HG03280 (cell line): Measurements from ENCODE around the gene CHPF.

Experiments used
- ATAC-seq: cut with Tn5 transposase; IDR thresholded peaks from one replicate; pipeline ENCODE4 v1.9.1; 2021; ENCODE audit warnings: mild to moderate bottlenecking, moderate library complexity; ENCODE audit not compliant: unreplicated experiment

CHPF gene

DNA sequence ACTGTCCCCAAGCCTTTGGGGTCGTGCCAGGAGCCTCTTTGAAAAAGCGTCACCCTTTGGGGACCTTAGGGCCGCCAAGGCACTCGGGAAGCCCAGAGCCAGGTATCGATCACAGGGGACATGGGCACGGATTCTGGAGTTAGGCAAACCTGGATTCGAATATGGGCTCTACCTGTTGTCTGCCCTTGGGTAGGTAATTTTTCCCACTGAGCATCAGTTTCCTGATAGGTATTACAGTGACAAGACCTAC lies 9.5 kb upstream of the CHPF start:
- no peak for ATAC-seq

DNA sequence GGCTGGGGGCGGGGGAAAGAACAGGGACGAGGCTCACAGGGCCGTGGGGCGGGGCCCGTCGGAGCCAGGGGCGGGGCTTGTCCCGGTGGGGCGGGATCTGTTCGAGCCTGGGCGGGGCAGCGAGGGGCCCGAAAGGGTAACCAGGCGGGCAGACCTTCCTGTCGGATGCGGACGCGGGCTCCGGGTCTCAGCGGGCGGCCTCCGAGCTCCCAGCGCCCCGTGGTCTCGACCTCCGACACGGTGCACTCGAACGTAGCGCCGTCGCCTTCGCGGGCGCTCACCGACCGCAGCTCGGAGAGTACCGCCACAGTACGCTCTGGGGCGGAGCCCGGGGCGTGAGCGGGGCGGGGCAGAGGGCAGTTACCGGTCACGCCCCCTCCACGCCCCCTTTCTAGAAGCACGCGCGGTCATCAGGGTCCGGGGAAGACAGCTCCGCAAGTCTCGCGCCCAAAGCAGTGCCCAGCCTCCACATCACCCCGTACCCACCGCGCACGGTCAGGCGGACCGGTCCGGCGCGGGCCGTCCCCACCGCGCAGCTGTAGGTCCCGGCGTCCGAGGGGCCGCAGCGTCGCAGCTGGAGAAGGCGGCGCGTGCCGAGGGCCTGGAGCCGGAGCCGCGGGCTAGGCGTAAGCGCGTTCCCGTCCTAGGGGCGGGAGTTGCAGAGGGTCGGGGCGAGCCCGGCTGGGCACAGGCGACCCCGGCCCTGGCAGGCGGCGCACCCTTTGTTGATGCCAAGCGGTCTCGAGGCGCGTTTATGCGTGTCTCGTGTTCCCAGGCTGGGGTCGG lies 9.0 kb upstream of the CHPF start:
- ATAC-seq, result peak; percentile 74

DNA sequence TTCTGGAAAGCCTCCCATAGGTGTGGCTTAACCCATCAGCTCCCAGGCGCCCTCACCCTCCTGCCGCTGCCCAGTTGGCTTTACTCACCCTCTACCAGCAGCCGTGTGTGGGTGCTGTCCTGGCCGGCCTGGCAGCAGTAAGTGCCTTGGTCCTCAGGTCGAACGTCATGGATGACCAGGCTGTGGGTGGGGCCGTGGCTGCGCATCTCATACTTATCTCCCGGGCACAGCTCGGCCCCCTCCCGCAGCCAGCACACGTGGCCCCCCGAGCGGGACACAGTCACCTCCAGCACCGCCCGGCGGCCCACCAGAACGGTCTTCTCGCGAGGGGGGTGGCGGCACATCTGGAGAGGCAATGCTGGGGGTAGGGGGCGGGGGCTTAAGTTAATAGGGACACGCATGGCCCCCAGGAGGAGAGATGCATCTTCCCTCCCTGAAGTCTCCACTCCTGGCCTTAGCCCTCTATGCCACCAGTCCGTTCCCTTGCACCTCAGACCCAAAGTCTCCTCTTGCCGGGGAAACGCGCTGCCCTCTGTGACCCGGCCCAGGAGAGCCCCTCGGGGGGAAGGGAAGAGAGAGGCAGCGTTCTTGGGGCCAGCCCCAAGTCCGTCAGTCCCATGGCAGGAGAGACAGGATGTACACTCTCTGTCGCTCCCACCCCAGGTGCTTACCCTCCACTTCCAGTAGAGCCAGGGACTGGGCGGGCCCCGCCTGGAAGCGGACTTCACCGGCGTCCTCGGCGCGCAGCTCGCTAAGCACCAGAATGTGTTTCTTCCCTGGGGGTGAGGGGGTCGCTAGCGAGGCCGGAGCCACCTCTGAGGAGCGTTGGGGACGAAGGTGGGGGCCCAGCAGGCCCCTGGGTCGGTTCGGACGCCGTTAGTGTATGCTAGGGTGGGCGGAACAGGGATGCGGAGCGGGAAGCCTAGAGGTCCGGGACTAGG lies 8.1 kb upstream of the CHPF start:
- peak; percentile 11 for ATAC-seq

DNA sequence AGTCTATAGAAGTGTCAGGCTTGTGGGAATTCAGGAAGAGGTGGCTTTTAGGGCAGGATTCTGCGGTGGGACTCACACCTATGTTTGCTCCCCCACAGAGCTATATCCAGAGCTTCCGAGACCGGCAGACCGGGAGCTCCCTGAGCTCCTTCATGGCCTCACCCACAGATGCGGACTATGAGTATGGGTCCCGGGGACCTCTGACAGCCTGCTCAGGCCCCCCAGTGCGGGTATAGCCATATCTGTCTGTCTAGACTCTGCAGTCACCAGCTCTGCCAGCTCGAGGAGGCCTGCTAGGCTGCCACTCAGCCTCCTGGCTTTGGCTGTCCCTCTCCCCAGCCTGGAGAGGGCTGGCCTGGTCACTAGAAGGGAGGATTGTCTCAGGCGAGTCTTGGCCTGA lies 6.0 kb upstream of the CHPF start:
- ATAC-seq, result no peak

DNA sequence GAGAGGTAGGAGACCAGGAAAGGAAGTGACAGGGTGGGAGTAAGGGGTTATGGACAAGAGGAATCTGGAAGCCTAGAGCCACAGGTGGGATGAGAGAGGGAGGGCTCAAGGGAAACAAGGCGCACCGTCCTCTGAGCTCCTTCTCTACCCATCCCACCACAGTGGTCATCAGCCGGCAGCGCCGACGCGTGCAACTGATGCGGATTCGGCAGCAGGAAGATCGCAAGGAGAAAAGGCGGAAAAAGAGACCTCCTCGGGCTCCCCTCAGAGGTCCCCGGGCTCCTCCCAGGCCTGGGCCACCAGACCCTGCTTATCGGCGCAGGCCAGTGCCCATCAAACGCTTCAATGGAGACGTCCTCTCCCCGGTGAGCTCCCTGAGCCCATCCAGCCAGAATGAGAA lies 5.4 kb upstream of the CHPF start:
- no peak for ATAC-seq

DNA sequence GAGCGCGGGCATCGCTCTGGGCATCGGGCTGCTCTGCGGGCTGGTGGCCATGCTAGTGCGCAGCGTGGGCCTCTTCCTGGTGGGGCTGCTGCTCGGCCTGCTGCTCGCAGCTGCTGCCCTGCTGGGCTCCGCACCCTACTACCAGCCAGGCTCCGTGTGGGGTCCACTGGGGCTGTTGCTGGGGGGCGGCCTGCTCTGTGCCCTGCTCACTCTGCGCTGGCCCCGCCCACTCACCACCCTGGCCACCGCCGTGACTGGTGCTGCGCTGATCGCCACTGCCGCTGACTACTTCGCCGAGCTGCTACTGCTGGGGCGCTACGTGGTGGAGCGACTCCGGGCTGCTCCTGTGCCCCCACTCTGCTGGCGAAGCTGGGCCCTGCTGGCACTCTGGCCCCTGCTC lies 4.0 kb upstream of the CHPF start:
- ATAC-seq, result no peak

DNA sequence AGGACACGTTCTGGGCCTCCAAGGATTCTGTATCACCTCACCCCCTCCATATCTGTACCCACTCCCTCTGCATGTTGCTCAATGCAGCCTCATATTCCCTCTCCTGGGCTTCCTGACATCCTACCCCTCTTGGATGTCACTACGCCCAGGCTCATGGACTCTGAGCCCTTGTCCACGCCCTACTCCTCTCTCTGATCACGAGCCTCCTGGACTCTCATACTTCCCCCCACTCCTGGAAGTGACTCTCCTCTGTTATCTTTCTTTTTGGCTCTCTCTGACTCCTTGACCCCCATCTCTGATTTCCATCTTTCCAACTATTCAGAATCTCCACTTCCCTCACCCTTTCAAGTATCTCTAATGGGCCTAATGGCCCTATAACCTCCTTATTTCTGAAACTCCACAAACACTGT lies 2.3 kb upstream of the CHPF start:
- ATAC-seq, result no peak

DNA sequence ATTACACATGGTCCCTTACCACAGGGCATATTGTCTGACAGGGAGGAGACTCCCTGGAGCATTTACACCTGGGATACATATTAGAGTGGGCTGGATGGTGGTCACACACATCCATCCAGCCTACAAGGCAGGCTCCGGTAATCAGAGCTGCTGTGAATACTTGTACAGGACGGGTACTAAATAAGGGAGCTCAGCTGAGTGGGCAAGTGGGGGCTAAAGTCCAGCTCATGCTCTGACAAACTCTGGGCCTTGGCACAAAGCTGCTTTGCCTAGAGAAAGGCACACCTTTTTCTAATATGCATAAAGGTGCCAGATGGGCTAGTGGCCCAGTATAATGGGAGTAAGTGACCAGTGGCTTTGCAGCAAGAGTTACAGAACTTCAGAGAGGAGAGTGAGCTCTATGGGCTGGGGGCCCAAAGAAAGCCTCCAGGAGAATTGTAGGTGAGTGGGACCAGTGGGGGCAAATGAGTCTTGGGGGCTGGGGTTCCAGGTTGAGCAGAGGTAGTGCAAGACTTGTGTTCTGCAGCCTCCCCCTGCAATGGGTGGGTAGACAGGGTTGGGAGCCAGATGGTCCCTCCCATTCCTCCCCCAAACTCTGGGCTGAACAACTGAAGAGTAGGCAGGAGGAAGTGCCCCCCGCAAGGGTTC lies 1.8 kb upstream of the CHPF start:
- no peak for ATAC-seq

DNA sequence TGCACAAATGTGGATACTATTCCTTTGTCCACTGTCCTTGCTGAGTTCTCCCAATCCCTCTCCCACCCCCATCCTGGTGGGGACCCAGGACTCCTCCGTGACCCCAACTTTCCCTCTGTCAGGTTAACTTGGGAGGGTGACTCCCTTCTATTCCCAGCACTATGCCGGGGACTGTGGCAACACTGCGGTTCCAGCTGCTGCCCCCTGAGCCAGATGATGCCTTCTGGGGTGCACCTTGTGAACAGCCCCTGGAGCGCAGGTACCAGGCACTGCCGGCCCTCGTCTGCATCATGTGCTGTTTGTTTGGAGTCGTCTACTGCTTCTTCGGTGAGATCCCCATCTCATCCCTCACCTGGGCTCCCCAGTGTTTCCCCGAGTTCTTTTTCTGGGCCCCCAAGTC lies 958 bp upstream of the CHPF start:
- ATAC-seq, result no peak

DNA sequence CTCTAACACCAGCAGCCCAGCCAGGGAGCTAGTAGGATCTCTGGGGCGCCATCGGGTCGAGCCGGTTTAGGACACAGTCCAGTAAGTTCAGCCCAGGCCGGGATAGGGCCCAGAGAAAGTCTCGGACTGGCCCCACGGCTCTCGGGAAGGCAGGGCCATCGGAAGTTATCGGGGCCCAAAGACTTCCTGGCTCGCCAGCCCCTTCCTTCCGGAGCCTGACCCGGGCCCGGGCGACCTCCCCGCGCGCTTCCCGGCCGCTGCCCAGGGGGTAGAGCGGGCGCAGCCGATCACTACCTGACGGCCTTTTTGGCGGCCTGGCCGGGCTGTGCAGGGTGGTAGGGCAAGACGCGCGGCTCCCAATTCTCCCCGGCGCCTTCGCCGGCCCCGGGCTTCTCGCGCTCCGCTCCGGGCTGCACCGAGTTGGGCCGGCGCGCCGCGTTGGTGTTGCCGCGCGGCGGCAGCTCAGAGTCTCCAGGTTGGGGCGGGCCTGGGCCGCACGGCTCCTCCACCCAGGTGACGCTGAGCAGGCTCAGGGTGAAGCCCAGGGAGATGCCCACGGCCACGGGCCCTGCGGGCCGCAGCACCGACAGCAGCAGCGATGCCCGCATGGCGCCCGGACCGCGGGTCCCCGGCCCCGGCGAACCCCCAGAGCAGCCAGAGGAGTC lies 546 bp downstream of the CHPF start:
- ATAC-seq, result peak; percentile 37

DNA sequence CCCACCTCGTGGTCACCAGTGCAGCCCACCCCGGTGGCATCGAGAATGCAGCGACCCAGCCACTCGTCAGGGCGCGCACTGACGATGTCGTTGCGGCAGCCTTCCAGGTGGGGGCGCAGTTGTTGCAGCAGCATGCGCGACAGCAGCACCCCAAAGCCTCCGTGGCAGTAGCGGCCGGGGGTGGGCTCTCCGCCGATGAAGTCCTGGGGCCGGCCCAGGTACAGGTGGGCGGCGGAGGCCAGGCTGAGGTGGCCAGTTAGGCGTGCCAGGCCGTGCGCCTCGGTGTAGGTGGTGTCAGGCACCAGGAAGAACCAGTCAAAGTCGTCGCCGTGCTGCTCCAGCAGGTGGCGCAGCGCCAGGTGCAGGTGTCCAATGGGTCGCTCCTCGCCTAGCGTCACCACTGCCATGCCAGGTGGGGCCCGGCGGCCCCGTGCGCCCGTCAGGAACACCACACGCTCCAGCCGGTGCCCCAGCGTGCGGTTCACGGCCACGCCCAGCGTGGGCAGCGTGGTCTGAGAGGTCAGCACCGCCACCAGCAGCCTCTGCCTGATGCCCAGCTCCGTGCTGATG lies 1.9 kb downstream of the CHPF start:
- ATAC-seq, result peak; percentile 36

DNA sequence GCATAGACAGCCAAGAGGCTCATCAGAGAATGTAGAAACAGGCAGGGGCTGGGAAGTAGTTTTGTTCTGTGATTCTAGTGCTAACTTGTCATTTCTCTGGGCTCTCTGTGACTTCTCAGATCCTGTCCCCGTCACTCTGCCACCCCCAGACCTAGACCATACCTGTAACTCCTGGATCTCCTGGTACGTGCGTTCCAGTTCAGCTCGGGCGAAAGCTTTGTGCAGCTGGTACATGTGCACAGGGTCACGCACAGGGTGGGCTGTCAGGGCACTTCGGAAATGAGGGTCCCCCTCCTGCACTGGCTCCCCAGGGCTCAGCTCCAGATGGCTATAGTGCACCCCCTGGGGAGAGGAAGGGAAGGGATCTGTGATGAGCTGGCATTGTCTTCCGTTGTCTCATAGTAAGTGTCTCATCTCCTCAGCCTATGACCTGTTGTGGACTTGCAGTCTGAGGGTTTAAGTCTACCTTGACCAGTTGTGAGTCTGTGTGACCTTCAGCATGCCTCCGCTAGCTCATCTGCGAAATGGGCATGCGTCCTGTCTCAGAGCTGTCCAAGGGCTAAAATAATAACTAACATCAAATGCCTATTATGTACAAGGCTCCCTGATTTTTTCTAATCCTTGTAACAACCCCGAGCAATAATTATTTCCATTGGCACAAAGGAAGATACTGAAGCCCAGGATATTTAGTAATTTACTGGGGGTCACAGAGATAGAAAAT lies 2.7 kb downstream of the CHPF start:
- ATAC-seq, result no peak

DNA sequence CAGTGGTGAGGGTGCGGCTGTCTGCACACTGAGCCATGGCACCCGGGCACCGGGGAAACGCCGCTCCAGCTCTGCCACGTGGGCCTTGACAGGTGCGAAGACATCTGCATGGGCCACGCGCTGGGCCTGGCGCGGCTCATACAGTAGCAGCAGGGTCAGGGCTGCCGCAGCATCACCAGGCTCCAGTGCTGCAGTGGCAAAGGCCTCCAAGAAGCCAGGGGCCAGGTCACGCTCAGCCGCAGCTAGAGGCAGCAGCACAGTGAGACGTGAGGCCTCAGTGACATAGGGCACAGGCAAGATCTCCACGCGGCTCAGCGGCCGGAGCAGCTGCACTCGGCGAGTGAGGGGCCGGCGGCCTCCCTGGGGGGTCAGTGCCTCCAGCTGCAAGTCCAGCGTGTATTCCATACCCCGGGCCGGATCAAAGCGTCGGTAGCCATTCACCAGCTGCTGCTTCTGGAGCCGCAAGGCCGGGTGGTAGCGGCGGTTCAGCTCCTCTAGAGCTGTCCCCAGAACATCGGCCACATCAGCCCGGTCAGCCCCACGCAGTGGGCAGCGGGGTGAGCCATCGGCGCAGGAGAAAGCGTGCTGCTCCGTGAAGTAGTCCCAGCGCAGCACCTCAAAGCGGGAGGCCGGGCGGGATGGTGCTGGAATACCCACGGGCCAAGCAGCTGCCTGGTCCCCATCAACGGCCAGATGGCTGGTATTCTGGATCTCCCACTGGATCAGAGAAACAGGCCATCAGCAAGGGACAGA lies 3.5 kb downstream of the CHPF start:
- ATAC-seq, result no peak

DNA sequence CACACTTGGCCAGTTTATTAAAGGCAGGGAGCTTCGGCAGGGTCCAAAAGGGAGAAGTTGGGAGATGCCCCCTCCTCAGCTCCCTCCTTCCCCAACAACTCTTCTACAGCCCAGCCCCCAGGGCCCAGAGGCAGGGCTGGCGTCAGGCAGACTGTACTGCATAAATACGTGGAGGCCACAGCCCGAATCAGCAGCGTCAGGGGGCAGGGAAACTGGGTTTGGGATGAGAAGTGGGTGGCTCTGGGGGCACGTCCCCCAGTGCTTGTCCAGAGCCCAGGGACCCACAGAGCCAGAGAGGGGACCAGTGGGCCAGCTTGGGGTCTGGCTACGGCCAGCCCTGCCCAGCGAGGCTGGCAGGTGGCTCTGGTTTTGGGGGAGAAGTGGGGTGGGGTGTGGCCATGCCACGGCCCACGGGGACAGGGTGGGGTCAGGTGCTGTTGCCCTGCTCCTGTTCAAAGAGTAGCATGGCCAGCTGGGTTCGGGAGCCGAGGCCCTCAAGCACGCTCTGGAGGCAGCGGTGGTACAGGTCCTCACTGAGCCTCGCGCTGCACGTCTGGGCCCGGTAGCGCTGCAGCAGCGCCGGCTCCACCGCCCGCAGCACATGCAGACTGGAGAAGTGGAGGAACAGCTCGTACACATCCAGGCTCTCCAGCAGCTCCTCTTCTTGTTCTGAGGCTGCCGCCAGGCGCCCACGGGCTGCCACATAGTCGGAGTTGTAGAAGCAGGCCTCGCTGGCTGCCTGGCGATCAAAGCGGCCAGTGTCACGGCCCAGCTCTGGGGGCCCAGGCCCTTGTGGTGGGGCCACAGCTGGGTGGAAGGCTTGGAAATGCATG lies 4.4 kb downstream of the CHPF start:
- no peak for ATAC-seq

DNA sequence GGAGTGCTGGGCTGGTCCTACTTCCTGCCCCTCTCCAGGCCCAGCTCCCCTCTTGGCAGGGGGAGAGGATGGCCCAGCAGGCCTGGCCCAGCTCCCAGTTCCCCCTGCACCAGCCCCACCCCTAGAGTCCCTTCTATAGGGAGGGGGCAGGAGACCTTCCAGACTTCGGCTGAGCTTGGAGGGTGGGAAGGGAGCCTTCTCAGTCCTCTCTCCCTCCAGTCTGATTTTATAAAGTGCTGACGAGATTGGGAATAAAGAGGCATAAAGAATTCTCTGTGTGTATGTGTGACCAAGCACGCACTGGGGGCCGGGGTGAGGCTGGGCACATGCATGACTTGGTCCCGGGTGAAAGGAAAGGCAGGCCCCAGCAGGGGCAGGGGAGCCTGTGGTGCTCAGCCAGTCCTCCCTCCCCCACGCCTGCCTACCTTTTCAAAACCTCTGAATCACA lies 5.1 kb downstream of the CHPF start:
- no peak for ATAC-seq

DNA sequence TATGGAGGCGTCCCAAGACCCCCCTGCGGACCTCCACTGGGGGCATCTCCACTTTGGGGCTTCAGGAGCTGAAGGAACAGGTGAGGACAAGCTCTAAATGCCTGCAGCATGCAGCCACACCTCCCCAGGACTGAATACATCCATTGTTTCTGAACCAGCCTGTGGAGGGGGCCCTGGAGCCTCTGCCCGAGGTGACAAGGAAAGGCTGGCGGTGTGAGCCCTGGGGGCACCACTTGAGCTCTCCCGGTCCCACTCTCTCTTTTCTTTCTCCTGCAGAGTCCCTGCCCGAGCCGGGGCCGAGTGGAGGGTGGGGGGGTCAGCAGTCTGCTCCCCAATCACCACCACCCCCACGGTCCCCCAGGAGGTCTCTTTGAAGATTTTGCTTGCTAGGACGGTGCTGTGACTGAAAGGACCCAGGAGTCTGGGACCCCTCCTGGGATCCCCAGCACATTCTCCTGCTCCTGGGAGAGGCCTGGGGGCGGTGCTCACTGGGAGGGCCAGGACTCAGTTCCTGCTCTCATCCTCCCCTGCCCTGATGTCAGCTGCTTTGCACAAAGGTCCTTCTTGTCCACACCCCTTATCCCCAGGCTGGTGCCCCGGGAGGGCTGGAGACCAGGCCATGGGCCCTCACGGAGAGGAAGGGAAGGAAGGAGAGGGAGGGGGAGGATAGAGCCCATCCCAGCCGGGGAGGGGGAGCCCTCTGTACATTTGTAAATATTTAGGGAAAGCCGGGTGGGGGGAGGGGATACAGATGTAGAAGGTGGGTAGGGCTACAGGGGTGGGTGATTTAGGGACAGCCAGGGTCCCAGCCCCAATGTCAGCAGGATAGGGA lies 5.7 kb downstream of the CHPF start:
- no peak for ATAC-seq

DNA sequence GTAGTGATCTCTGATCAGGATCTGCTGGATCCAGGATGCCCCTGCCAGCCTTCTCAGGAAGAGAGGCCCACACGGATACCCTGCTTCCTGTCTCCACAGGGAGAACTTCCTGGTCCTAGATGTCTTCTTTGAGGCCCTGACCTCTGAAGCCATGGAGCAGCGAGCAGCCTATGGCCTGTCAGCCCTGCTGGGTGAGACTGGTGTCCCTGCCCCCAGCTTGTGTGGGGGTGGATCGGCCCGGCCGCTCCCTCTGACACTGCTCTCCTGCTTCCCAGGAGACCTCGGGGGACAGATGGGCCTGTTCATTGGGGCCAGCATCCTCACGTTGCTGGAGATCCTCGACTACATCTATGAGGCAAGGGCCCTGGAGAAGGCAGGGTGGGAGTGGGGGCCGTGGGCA lies 6.6 kb downstream of the CHPF start:
- ATAC-seq, result no peak

DNA sequence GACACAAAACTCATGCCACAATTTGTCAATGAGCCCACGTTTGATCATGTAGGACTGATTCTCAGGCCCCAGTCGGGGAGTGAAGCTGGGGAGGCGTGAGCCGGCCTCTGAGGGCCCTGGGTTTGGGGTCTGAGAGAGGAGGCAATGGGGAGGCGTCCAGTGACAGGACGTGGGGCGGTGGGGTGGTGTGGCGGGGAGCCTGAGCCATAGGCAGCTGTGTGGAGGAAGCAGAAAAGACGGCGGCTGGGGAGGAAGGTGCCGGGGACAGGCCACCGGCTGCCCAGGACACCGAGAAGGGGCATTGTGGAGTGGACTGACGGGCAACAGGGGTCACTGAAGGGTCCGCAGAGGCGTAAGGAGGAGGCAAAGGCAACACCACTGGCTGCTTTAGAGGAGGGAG lies 7.2 kb downstream of the CHPF start:
- ATAC-seq, result no peak
